Parathyroid adenoma (tissue), 2 donors: ENCODE data around the gene MYO3B.

Experiments
- H2AFZ ChIP-seq: fragments of 300-600 bp; sonication (generic); one replicate; pipeline ENCODE4 v1.7.0; 2017; ENCODE audit warnings: antibody characterized with exemption, mild to moderate bottlenecking
- H3K27ac ChIP-seq: fragments of 300-600 bp; sonication (generic); one replicate; pipeline ENCODE4 v1.7.0; 2017
- H3K27me3 ChIP-seq: fragments of 300-600 bp; sonication (generic); one replicate; pipeline ENCODE4 v1.7.0; 2017; ENCODE audit warnings: low read length; ENCODE audit not compliant: control insufficient read depth, insufficient read depth
- H3K36me3 ChIP-seq: fragments of 300-600 bp; sonication (generic); one replicate; pipeline ENCODE4 v1.7.0; 2017; ENCODE audit warnings: low read length; ENCODE audit not compliant: control insufficient read depth, insufficient read depth
- H3K4me1 ChIP-seq: fragments of 300-600 bp; sonication (generic); one replicate; pipeline ENCODE4 v1.7.0; 2017; ENCODE audit warnings: control low read depth
- H3K4me2 ChIP-seq: fragments of 300-600 bp; sonication (generic); one replicate; pipeline ENCODE4 v1.7.0; 2017; ENCODE audit warnings: low read length
- H3K4me3 ChIP-seq: fragments of 300-600 bp; sonication (generic); one replicate; pipeline ENCODE4 v1.7.0; 2017; ENCODE audit warnings: low read depth, low read length
- H3K79me2 ChIP-seq: fragments of 300-600 bp; sonication (generic); one replicate; pipeline ENCODE4 v1.7.0; 2017; ENCODE audit warnings: control low read depth
- H3K9ac ChIP-seq: fragments of 300-600 bp; sonication (generic); one replicate; pipeline ENCODE4 v1.7.0; 2017; ENCODE audit warnings: mild to moderate bottlenecking
- H3K9me3 ChIP-seq: fragments of 300-600 bp; sonication (generic); one replicate; pipeline ENCODE4 v1.7.0; 2017; ENCODE audit warnings: low read length; ENCODE audit not compliant: control insufficient read depth
- TF ChIP-seq, protein P1 (sequence below): fragments of 300-600 bp; sonication (generic); IDR thresholded peaks from one replicate; pipeline ENCODE4 v1.7.0; 2017; ENCODE audit warnings: antibody characterized with exemption, mild to moderate bottlenecking
- donor health status: primary hyperparathyroidism.

The MYO3B gene

DNA sequence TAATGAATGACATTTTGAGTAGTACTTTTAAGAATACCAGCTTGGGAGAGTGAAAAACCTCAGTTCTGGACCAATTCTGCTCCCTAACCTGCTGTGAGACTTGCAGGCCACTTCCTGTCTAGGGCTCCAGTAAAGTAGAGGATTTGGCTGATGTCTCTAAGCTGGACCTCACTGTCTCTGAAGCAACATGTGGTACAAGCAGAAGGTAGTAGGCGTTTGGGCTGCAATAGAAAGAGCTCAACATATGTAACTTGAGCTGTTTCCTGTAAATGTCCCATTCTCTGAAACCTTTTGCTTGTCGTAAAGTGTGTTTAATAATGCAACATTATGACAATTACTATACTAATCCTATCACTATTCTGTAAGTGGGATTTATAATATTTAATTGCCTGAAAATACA, 213.1 kb downstream of the MYO3B start:
- H3K4me1 ChIP-seq = peaks cover 4% of the 10 kb centered on the region
- no peak overlapping the region for H3K4me2 ChIP-seq
- no peak overlapping the region for H2AFZ ChIP-seq
- no peak overlapping the region for H3K4me3 ChIP-seq
- H3K9me3 ChIP-seq = no peaks in the 10 kb centered on the region
- H3K79me2 ChIP-seq = no peaks in the 10 kb centered on the region
- H3K36me3 ChIP-seq = no peaks in the 10 kb centered on the region
- H3K27ac ChIP-seq = no peak overlapping the region
- H3K9ac ChIP-seq = no peak overlapping the region
- H3K27me3 ChIP-seq = no peaks in the 10 kb centered on the region
- TF ChIP-seq, protein P1, sequence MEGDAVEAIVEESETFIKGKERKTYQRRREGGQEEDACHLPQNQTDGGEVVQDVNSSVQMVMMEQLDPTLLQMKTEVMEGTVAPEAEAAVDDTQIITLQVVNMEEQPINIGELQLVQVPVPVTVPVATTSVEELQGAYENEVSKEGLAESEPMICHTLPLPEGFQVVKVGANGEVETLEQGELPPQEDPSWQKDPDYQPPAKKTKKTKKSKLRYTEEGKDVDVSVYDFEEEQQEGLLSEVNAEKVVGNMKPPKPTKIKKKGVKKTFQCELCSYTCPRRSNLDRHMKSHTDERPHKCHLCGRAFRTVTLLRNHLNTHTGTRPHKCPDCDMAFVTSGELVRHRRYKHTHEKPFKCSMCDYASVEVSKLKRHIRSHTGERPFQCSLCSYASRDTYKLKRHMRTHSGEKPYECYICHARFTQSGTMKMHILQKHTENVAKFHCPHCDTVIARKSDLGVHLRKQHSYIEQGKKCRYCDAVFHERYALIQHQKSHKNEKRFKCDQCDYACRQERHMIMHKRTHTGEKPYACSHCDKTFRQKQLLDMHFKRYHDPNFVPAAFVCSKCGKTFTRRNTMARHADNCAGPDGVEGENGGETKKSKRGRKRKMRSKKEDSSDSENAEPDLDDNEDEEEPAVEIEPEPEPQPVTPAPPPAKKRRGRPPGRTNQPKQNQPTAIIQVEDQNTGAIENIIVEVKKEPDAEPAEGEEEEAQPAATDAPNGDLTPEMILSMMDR = no peak

DNA sequence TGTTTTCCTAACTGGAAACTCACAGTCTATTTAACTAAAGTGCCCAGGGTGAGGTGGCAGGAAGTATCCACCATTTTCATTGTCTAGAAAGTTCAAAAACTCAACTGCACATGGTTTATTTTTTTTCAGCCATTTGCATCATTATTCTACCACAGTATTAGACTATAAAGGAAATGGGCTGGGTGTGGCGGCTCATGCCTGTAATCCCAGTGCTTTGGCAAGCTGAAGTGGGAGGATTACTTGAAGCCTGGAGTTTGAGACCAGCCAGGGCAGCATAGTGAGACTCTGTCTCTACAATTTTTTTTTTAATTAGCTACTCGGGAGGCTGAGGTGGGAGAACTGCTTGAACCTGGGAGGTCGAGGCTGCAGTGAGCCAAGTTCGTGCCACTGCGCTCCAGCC, 213.8 kb downstream of the MYO3B start:
- H3K9ac ChIP-seq = no peak overlapping the region
- peaks cover 4% of the 10 kb centered on the region for H3K4me1 ChIP-seq
- H3K9me3 ChIP-seq = no peaks in the 10 kb centered on the region
- no peak overlapping the region for H3K27ac ChIP-seq
- no peak overlapping the region for H3K4me2 ChIP-seq
- no peak overlapping the region for H3K4me3 ChIP-seq
- H2AFZ ChIP-seq = no peak overlapping the region
- H3K79me2 ChIP-seq = no peaks in the 10 kb centered on the region
- no peaks in the 10 kb centered on the region for H3K27me3 ChIP-seq
- TF ChIP-seq, protein P1 = no peak
- H3K36me3 ChIP-seq = no peaks in the 10 kb centered on the region

DNA sequence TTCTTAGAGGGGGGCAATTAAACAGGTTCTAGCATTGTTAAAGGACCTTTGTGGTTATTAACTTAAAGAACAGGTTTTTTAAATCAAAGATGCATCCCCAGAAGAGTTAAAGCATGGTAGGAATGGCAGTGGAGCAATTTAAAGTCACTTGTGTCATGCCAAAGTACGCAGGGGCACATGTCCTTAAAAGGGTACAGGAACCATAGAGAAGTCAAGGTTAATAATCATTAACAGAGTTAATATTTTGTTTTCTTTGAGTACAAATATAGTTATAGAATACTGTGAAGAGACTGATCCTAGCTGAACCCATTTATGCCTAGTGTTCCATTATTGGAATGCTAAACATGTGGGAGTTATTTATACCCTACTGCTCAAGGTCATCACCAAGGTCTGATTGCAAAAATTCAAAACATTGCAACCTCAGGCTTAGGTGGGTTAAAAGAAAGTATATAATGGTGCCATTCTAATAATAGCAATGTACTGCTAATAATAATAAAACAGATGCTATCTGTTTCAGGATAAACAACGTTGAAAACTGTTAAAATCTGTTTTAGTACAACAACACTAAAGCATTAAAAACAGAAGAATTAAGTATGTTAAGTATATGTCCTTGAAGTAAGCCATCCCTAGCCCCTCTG, 216.0 kb downstream of the MYO3B start:
- TF ChIP-seq, protein P1 = no peak
- Histone ChIP-seq H3K36me3 (no peaks in the 10 kb centered on the region), H3K79me2 (no peaks in the 10 kb centered on the region), H3K9me3 (no peaks in the 10 kb centered on the region), H3K4me3 (no peak overlapping the region), H3K27me3 (no peaks in the 10 kb centered on the region), H3K4me2 (peak overlapping the region; percentile 13), H3K27ac (no peak overlapping the region), H3K9ac (no peak overlapping the region), H2AFZ (no peak overlapping the region), H3K4me1 (peaks cover 4% of the 10 kb centered on the region)

DNA sequence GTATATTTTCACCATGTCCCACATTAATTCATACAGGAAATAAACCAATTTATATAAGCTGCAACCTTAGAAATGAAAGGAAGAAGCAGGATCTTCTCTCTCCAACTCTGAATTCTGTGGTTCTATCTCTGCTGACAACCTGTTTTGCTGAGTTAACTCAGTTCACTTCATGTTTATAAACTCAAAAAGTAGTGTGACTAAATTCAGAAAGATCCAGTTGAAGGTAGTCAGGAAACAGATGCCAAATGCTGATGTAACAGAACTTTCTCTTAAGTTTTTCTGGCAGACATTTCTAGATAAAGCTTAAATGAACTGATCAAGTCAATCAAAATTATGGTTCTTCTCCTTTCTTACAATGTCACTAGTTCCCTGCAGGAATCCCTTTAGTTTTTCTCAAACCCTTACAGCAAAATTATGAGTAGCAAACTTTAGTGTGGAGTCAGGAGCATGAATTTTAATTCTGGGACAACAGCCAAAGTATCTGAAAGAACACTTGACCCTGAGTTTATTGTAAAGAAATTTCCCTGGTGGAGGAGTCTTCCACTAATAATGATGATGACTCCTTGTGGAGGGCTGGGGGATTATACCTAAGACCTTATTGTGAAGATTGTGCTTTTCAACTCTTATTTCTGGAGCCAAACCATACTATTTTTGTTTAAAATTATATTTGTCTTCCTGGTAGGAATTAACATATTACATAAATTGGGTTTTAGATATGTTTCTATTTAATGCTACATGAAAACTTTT, 216.9 kb downstream of the MYO3B start:
- no peaks in the 10 kb centered on the region for H3K36me3 ChIP-seq
- H2AFZ ChIP-seq = no peak overlapping the region
- H3K9me3 ChIP-seq = no peaks in the 10 kb centered on the region
- TF ChIP-seq, protein P1 = no peak
- no peaks in the 10 kb centered on the region for H3K79me2 ChIP-seq
- no peak overlapping the region for H3K4me3 ChIP-seq
- H3K27me3 ChIP-seq = no peaks in the 10 kb centered on the region
- H3K4me2 ChIP-seq = peak overlapping the region; percentile 11
- H3K9ac ChIP-seq = no peak overlapping the region
- H3K4me1 ChIP-seq = peaks cover 4% of the 10 kb centered on the region
- no peak overlapping the region for H3K27ac ChIP-seq
